Renal pelvis (tissue), 12 donors: Measurements from ENCODE around the gene GLO1. TPM values are rescaled to one million over a fixed set of nuclear protein-coding genes. Genes with fewer than 3 reads are reported as not detected.

Experiments used
- DNase-seq: peaks from one replicate; pipeline ENCODE4 v3.0.0-alpha.2; 2013
- long read RNA-seq, 16 experiments: transcript quantifications; one replicate each; lab custom pipeline, GENCODE V29; 2026
- polyA plus RNA-seq, 3 donors: library from polyadenylated mRNA; unstranded; fragments of 120-200 nt; gene quantifications; one replicate each; pipeline ENCODE4 v1.2.1, GENCODE V29; 2013; ENCODE audit not compliant: insufficient read length in 3 of 3

Gene GLO1
- polyA plus RNA-seq, result 100 to 1,000 TPM; 129 to 137 (median 135) TPM
- long read RNA-seq, donor 1, transcript GLO1-201 (6 exons, 2,012 nt), result major isoform, 54 of 59 reads
- long read RNA-seq, donor 1, partial matches to known transcripts, result 5 of 59 reads
- long read RNA-seq, donor 1, other reads (novel, unspliced or antisense), result 0 of 59 reads
- long read RNA-seq, donor 2, transcript GLO1-201 (6 exons, 2,012 nt), result major isoform, 80 of 89 reads
- long read RNA-seq, donor 2, partial matches to known transcripts, result 6 of 89 reads
- long read RNA-seq, donor 2, other reads (novel, unspliced or antisense), result 0 of 89 reads
- long read RNA-seq, donor 3, transcript GLO1-201 (6 exons, 2,012 nt), result major isoform, 61 of 61 reads
- long read RNA-seq, donor 3, partial matches to known transcripts, result 0 of 61 reads
- long read RNA-seq, donor 3, other reads (novel, unspliced or antisense), result 0 of 61 reads
- long read RNA-seq, donor 4, transcript GLO1-201 (6 exons, 2,012 nt), result major isoform, 69 of 70 reads
- long read RNA-seq, donor 4, partial matches to known transcripts, result 0 of 70 reads
- long read RNA-seq, donor 4, other reads (novel, unspliced or antisense), result 0 of 70 reads
- long read RNA-seq, donor 5, transcript GLO1-201 (6 exons, 2,012 nt), result major isoform, 25 of 31 reads
- long read RNA-seq, donor 5, partial matches to known transcripts, result 6 of 31 reads
- long read RNA-seq, donor 5, other reads (novel, unspliced or antisense), result 0 of 31 reads
- long read RNA-seq, donor 6, transcript GLO1-201 (6 exons, 2,012 nt), result major isoform, 40 of 50 reads
- long read RNA-seq, donor 6, partial matches to known transcripts, result 8 of 50 reads
- long read RNA-seq, donor 6, other reads (novel, unspliced or antisense), result 0 of 50 reads
- long read RNA-seq, donor 7, transcript GLO1-201 (6 exons, 2,012 nt), result major isoform, 64 of 81 reads
- long read RNA-seq, donor 7, partial matches to known transcripts, result 16 of 81 reads
- long read RNA-seq, donor 7, other reads (novel, unspliced or antisense), result 0 of 81 reads
- long read RNA-seq, donor 8, transcript GLO1-201 (6 exons, 2,012 nt), result major isoform, 21 of 21 reads
- long read RNA-seq, donor 8, partial matches to known transcripts, result 0 of 21 reads
- long read RNA-seq, donor 8, other reads (novel, unspliced or antisense), result 0 of 21 reads
- long read RNA-seq, donor 9, transcript GLO1-201 (6 exons, 2,012 nt), result major isoform, 62 of 80 reads
- long read RNA-seq, donor 9, partial matches to known transcripts, result 17 of 80 reads
- long read RNA-seq, donor 9, other reads (novel, unspliced or antisense), result 0 of 80 reads
- long read RNA-seq, donor 10, transcript GLO1-201 (6 exons, 2,012 nt), result major isoform, 40 of 52 reads
- long read RNA-seq, donor 10, partial matches to known transcripts, result 11 of 52 reads
- long read RNA-seq, donor 10, other reads (novel, unspliced or antisense), result 0 of 52 reads
- long read RNA-seq, donor 11, transcript GLO1-201 (6 exons, 2,012 nt), result major isoform, 27 of 39 reads
- long read RNA-seq, donor 11, partial matches to known transcripts, result 10 of 39 reads
- long read RNA-seq, donor 11, other reads (novel, unspliced or antisense), result 0 of 39 reads
- long read RNA-seq, donor 12, transcript GLO1-201 (6 exons, 2,012 nt), result major isoform, 77 of 144 reads
- long read RNA-seq, donor 12, partial matches to known transcripts, result 66 of 144 reads
- long read RNA-seq, donor 12, other reads (novel, unspliced or antisense), result 0 of 144 reads
- long read RNA-seq, donor 13, transcript GLO1-201 (6 exons, 2,012 nt), result major isoform, 28 of 34 reads
- long read RNA-seq, donor 13, partial matches to known transcripts, result 6 of 34 reads
- long read RNA-seq, donor 13, other reads (novel, unspliced or antisense), result 0 of 34 reads
- long read RNA-seq, donor 14, transcript GLO1-201 (6 exons, 2,012 nt), result major isoform, 64 of 106 reads
- long read RNA-seq, donor 14, partial matches to known transcripts, result 41 of 106 reads
- long read RNA-seq, donor 14, other reads (novel, unspliced or antisense), result 0 of 106 reads
- long read RNA-seq, donor 15, transcript GLO1-201 (6 exons, 2,012 nt), result major isoform, 66 of 68 reads
- long read RNA-seq, donor 15, partial matches to known transcripts, result 0 of 68 reads
- long read RNA-seq, donor 15, other reads (novel, unspliced or antisense), result 0 of 68 reads
- long read RNA-seq, donor 16, transcript GLO1-201 (6 exons, 2,012 nt), result major isoform, 65 of 77 reads
- long read RNA-seq, donor 16, partial matches to known transcripts, result 8 of 77 reads
- long read RNA-seq, donor 16, other reads (novel, unspliced or antisense), result 0 of 77 reads

GRCh38 chr6:38702558-38703397 is at the start of gene GLO1:
TSS of gene GLO1 (minus strand) at chr6:38703145. CDS start at chr6:38703054, 91 bp downstream.
- DNase-seq, result peak; percentile 98

- no peak for DNase-seq
Observed at GRCh38 chr6:38750968-38751615, 48.1 kb upstream of the GLO1 start.

GRCh38 chr6:38749473-38749872 is 46.5 kb upstream of the GLO1 start:
- no peak for DNase-seq

- DNase-seq, result no peak
Observed at GRCh38 chr6:38739532-38739931, 36.6 kb upstream of the GLO1 start.

GRCh38 chr6:38738261-38738660 is 35.3 kb upstream of the GLO1 start:
- no peak for DNase-seq

GRCh38 chr6:38736951-38737350 is 34.0 kb upstream of the GLO1 start:
- no peak for DNase-seq

- no peak for DNase-seq
Observed at GRCh38 chr6:38730140-38730862, 27.4 kb upstream of the GLO1 start.

- no peak for DNase-seq
Observed at GRCh38 chr6:38728203-38728602, 25.3 kb upstream of the GLO1 start.

- DNase-seq, result no peak
Observed at GRCh38 chr6:38725414-38726183, 22.7 kb upstream of the GLO1 start.

- no peak for DNase-seq
Observed at GRCh38 chr6:38724343-38724742, 21.4 kb upstream of the GLO1 start.

GRCh38 chr6:38723783-38724182 is 20.8 kb upstream of the GLO1 start:
- DNase-seq, result no peak

GRCh38 chr6:38722727-38723334 is 19.9 kb upstream of the GLO1 start:
- DNase-seq, result peak; percentile 19

GRCh38 chr6:38722038-38722437 is 19.1 kb upstream of the GLO1 start:
- DNase-seq, result peak; percentile 43

GRCh38 chr6:38720295-38720694 is 17.4 kb upstream of the GLO1 start:
- no peak for DNase-seq

GRCh38 chr6:38719358-38719757 is 16.4 kb upstream of the GLO1 start:
- no peak for DNase-seq

- DNase-seq, result no peak
Observed at GRCh38 chr6:38716825-38717224, 13.9 kb upstream of the GLO1 start.
